Ishikawa (cell line): ENCODE results near the gene SLC2A10.

Experiments used
- CEBPB ChIP-seq: IDR thresholded peaks from 2 replicates; pipeline ENCODE4 v1.6.1; 2012
- CREB1 ChIP-seq: IDR thresholded peaks from 2 replicates; pipeline ENCODE4 v1.6.1; 2012; ENCODE audit warnings: low read depth
- EGR1 ChIP-seq: IDR thresholded peaks from 2 replicates; pipeline ENCODE4 v1.6.1; 2012
- EP300 ChIP-seq: IDR thresholded peaks from 2 replicates; pipeline ENCODE4 v1.6.1; 2012; ENCODE audit warnings: borderline replicate concordance
- FOXM1 ChIP-seq: IDR thresholded peaks from 2 replicates; pipeline ENCODE4 v1.6.1; 2012; ENCODE audit warnings: low read depth, borderline replicate concordance
- MAX ChIP-seq: IDR thresholded peaks from 2 replicates; pipeline ENCODE4 v1.6.1; 2012
- NFIC ChIP-seq: IDR thresholded peaks from 2 replicates; pipeline ENCODE4 v1.6.1; 2012
- RAD21 ChIP-seq: IDR thresholded peaks from 2 replicates; pipeline ENCODE4 v1.6.1; 2012; ENCODE audit warnings: low read depth
- REST ChIP-seq: IDR thresholded peaks from 2 replicates; pipeline ENCODE4 v1.6.1; 2012; ENCODE audit warnings: low read depth, mild to moderate bottlenecking
- TAF1 ChIP-seq: IDR thresholded peaks from 2 replicates; pipeline ENCODE4 v1.6.1; 2012; ENCODE audit warnings: low read depth, mild to moderate bottlenecking
- TCF12 ChIP-seq: IDR thresholded peaks from 2 replicates; pipeline ENCODE4 v1.6.1; 2012; ENCODE audit warnings: low read depth
- TEAD4 ChIP-seq: IDR thresholded peaks from 2 replicates; pipeline ENCODE4 v1.6.1; 2012
- USF1 ChIP-seq: IDR thresholded peaks from 2 replicates; pipeline ENCODE4 v1.6.1; 2012
- YY1 ChIP-seq: IDR thresholded peaks from 2 replicates; pipeline ENCODE4 v1.6.1; 2012; ENCODE audit warnings: low read depth
- ZBTB7A ChIP-seq: IDR thresholded peaks from 2 replicates; pipeline ENCODE4 v1.6.1; 2012; ENCODE audit warnings: low read depth

SLC2A10 gene

GRCh38 chr20:46765506-46766120 is 56.2 kb downstream of the SLC2A10 start:
- no peak for TF ChIP-seq TCF12
- TF ChIP-seq RAD21, result no peak
- TF ChIP-seq FOXM1, result no peak
- TF ChIP-seq NFIC, result no peak
- no peak for TF ChIP-seq ZBTB7A
- no peak for TF ChIP-seq CREB1
- TF ChIP-seq EGR1, result no peak
- TF ChIP-seq TAF1, result no peak
- TF ChIP-seq EP300, result no peak

GRCh38 chr20:46767127-46767761 is 57.8 kb downstream of the SLC2A10 start:
- no peak for TF ChIP-seq MAX
- TF ChIP-seq TCF12, result no peak
- TF ChIP-seq CEBPB, result no peak
- TF ChIP-seq REST, result no peak
- no peak for TF ChIP-seq EGR1
- TF ChIP-seq RAD21, result peak; percentile 23; the same call in 1 of the 2 replicates
- 0 out of 2 replicates have a peak, but pooled peaks have one; percentile 22 for TF ChIP-seq TEAD4

- TF ChIP-seq ZBTB7A (no peak), MAX (no peak), NFIC (no peak), CEBPB (no peak), RAD21 (no peak), YY1 (no peak), FOXM1 (no peak), TEAD4 (no peak), REST (no peak), TAF1 (no peak), TCF12 (no peak)
Observed at GRCh38 chr20:46770330-46771194, 61.1 kb downstream of the SLC2A10 start.

- TF ChIP-seq ZBTB7A (no peak), CEBPB (no peak), NFIC (no peak), USF1 (no peak), CREB1 (no peak), TAF1 (no peak), YY1 (no peak), RAD21 (no peak), TCF12 (no peak), EGR1 (no peak), EP300 (no peak), FOXM1 (no peak), REST (no peak), MAX (no peak), TEAD4 (no peak)
Observed at GRCh38 chr20:46771195-46771588, 61.7 kb downstream of the SLC2A10 start.
